ENCODE measurements around the gene OSBPL10. TPM values are rescaled to one million over a fixed set of nuclear protein-coding genes. Genes with fewer than 3 reads are reported as not detected.

OSBPL10 gene
- total and polyA plus RNA-seq, 2 of the 8 experiments (the other 6 are each of a cell fraction or from before 2014, with no cell fraction given) = 26.2 to 86.7 TPM

GRCh38 chr3:31622636-31623288 lies 358.3 kb downstream of the OSBPL10 start:
- Histone ChIP-seq H3K36me3 (ENCODE audit: control insufficient read depth in 2 of 4, insufficient read depth in 4 of 4, low read length in 3 of 4) (peaks cover 0 to 27% (median 5%) of the 10 kb centered on the region in 4 experiments; a peak in 2 of 8 replicates), H3K56ac (replicated peaks; ENCODE audit: insufficient read length, low read depth, low read length) (no peak overlapping the region), H2BK120ac (replicated peaks; ENCODE audit: low read depth, low read length) (no peak overlapping the region), H3K18ac (ENCODE audit: extremely low read depth, low read length) (no peak overlapping the region), H3K9me3 (ENCODE audit: insufficient read depth in 2 of 2, low read depth in 1 of 2, low read length in 1 of 2) (no peaks in the 10 kb centered on the region), H3K23ac (ENCODE audit: insufficient read length) (no peak overlapping the region), H2AFZ (ENCODE audit: low read length) (no peak overlapping the region), H3K4me3 (ENCODE audit: extremely low read depth in 1 of 4, insufficient read depth in 2 of 4, low read depth in 3 of 4, low read length in 4 of 4) (no peak overlapping the region), H3K79me1 (ENCODE audit: low read depth, low read length) (no peaks in the 10 kb centered on the region; the same call in 1 of the 2 replicates), H4K5ac (ENCODE audit: insufficient read length, low read depth, low read length) (no peak overlapping the region), H3K14ac (ENCODE audit: insufficient read length) (no peak overlapping the region), H4K91ac (replicated peaks; ENCODE audit: insufficient read length, low read length) (no peak overlapping the region), H3K23me2 (ENCODE audit: low read depth, low read length) (no peaks in the 10 kb centered on the region), H4K8ac (ENCODE audit: extremely low read depth, insufficient read depth, low read length) (no peak overlapping the region), H3K9ac (replicated peaks in 1 of 4; ENCODE audit: extremely low read depth in 1 of 4, low read depth in 3 of 4, low read length in 3 of 4) (no peak overlapping the region), H3K27ac (ENCODE audit: low read depth, low read length) (no peak overlapping the region), H4K20me1 (replicated peaks in 1 of 2; ENCODE audit: control insufficient read depth in 1 of 2, insufficient read depth in 2 of 2, low read length in 2 of 2) (peaks cover 0 to 2% of the 10 kb centered on the region in 2 experiments), H2BK12ac (ENCODE audit: low read depth, low read length) (no peak overlapping the region), H3K4ac (replicated peaks; ENCODE audit: insufficient read length, low read depth, low read length) (no peak overlapping the region), H2BK15ac (ENCODE audit: low read length) (no peak overlapping the region), H3K4me2 (ENCODE audit: insufficient read depth in 1 of 2, low read depth in 2 of 2, low read length in 2 of 2) (no peak overlapping the region), H3K79me2 (ENCODE audit: control insufficient read depth in 1 of 2, insufficient read depth in 2 of 2, low read length in 2 of 2) (no peaks in the 10 kb centered on the region), H2BK5ac (ENCODE audit: low read depth, low read length) (no peak overlapping the region), H2AK5ac (ENCODE audit: low read depth, low read length) (no peak overlapping the region), H3K4me1 (replicated peaks in 1 of 4; ENCODE audit: control insufficient read depth in 3 of 4, insufficient read depth in 4 of 4, low read length in 3 of 4) (peaks cover 0 to 4% (median 2%) of the 10 kb centered on the region in 4 experiments; a peak in 2 of 7 replicates), H2BK20ac (ENCODE audit: low read length) (no peak overlapping the region), H3K27me3 (replicated peaks in 1 of 4; ENCODE audit: control insufficient read depth in 3 of 4, extremely low read depth in 1 of 4, insufficient read depth in 3 of 4, low read length in 3 of 4) (no peaks in the 10 kb centered on the region)
- ChIA-PET POLR2A (ENCODE audit: partially characterized antibody) (no interaction called here), CTCF (ENCODE audit: partially characterized antibody) (interaction anchor here (1.6 kb wide), 1 partner anchor 17 kb away, joined by 3 read pairs; no protein-coding TSS in a partner anchor)
- no peak for DNase-seq (ENCODE audit: low read depth in 1 of 2, low spot score in 2 of 2)
- FAIRE-seq = no peak
- 70% methylated on average over 4 of the region's 4 CpGs; no CpG with 5 or more reads in 1 of the 2 experiments for whole genome bisulfite sequencing, 2 experiments (ENCODE audit: extremely low coverage in 1 of 2, insufficient coverage in 1 of 2, insufficient read length in 1 of 2, insufficient replicate concordance in 2 of 2, low coverage in 1 of 2, low lambda C conversion rate in 2 of 2, missing lambda C conversion rate in 1 of 2)
- TF ChIP-seq E2F6 (IDR thresholded peaks at IDR 0.05) (no peak), CHD2 (IDR thresholded peaks at IDR 0.05; ENCODE audit: low read length) (no peak), GTF2F1 (IDR thresholded peaks at IDR 0.05; ENCODE audit: borderline replicate concordance, low read depth, low read length) (no peak), PHF8 (conservative IDR thresholded peaks at IDR 0.05; ENCODE audit: low read depth, low read length) (no peak), SP4 (IDR thresholded peaks at IDR 0.05; ENCODE audit: low read length) (no peak), GABPA (IDR thresholded peaks at IDR 0.05; ENCODE audit: borderline replicate concordance, insufficient read depth, low read length) (no peak), TAF7 (optimal IDR thresholded peaks at IDR 0.05; ENCODE audit: borderline replicate concordance, low read depth, low read length) (no peak), SP1 (IDR thresholded peaks at IDR 0.05; ENCODE audit: low read depth, low read length) (no peak), CEBPB (IDR thresholded peaks at IDR 0.05; ENCODE audit: low read depth, low read length) (no peak), CHD1 (IDR thresholded peaks at IDR 0.05; ENCODE audit: low read depth, low read length) (no peak), TCF12 (IDR thresholded peaks at IDR 0.05; ENCODE audit: low read depth, low read length) (no peak), RAD21 (IDR thresholded peaks at IDR 0.05 in 1 of 2, conservative IDR thresholded peaks at IDR 0.05 in 1 of 2; ENCODE audit: low read depth in 2 of 2, low read length in 2 of 2) (no peak)
